Measurements from ENCODE around the gene MIF4GD. TPM values are rescaled to one million over a fixed set of nuclear protein-coding genes. Genes with fewer than 3 reads are reported as not detected.

MIF4GD gene
- total and polyA plus RNA-seq, 10 of the 15 experiments (the other 5 are each of a cell fraction or from before 2014, with no cell fraction given): 22.8 to 96.2 (median 60.1) TPM

DNA sequence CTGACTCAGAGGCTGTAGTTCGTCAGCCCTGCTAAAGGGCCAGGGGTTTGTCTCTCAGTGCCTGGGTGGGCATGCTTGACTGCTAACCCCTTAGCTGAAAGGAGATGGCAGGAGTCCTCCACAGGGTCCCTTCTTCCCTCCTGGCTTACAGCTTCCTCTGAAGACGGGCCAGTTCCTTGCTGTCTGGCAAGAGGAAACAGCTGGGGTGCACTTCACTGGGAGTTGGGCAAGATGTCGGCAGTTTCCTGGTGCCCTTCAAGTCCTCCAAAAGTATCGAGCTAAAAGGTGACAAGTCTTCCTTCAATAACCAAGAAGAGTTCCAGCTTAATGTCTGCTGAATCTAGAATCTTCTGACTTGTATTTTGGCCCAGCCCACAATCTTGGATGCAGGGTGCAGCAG, 42.2 kb downstream of the MIF4GD start:
- ChIA-PET SMC1A (ENCODE audit: uncharacterized antibody, unreplicated experiment) (interaction anchor here (1.0 kb wide), 1 partner anchor 151 kb away, joined by 3 read pairs; no protein-coding TSS in a partner anchor), CTCF (interaction anchor here (0.8 to 1.4 kb wide), 4 partner anchors 13 to 267 kb away, joined by 3 to 5 read pairs (median 3); no protein-coding TSS in a partner anchor), POLR2A (interaction anchor here (0.6 to 1.4 kb wide), 3 partner anchors 16 to 62 kb away, joined by 3 to 5 read pairs (median 3); partner anchors contain the start of genes GGA3 and MRPS7), RAD21 (ENCODE audit: unreplicated experiment) (interaction anchor here (0.5 kb wide), 1 partner anchor 56 kb away, joined by 3 read pairs; no protein-coding TSS in a partner anchor)
- FAIRE-seq (no peak), DNase-seq (ENCODE audit: low read depth, low spot score) (no peak), ATAC-seq (no peak)
- Histone ChIP-seq H3K4me2 (ENCODE audit: control insufficient read depth, insufficient read depth) (no peak overlapping the region), H2AFZ (ENCODE audit: control insufficient read depth, low read depth, low read length) (no peak overlapping the region), H3K36me3 (ENCODE audit: control insufficient read depth in 2 of 2, insufficient read depth in 2 of 2, low read length in 1 of 2) (peaks cover 37 to 40% of the 10 kb centered on the region in 2 experiments), H3K27me3 (replicated peaks in 1 of 2; ENCODE audit: control insufficient read depth in 2 of 2, insufficient read depth in 2 of 2, low read length in 1 of 2) (no peaks in the 10 kb centered on the region), H3K9ac (ENCODE audit: control insufficient read depth, insufficient read depth, low read length) (no peak overlapping the region), H3K4me1 (ENCODE audit: control insufficient read depth, insufficient read depth, low read length) (no peaks in the 10 kb centered on the region), H3K9me3 (replicated peaks; ENCODE audit: control insufficient read depth, insufficient read depth, low read length) (no peaks in the 10 kb centered on the region), H3K79me2 (ENCODE audit: control insufficient read depth, insufficient read depth, low read length) (no peaks in the 10 kb centered on the region), H3K4me3 (no peak overlapping the region), H4K20me1 (ENCODE audit: control insufficient read depth, insufficient read depth) (no peaks in the 10 kb centered on the region), H3K27ac (ENCODE audit: control insufficient read depth, insufficient read depth) (no peak overlapping the region)
- intact Hi-C loops (cut with micrococcal nuclease; ENCODE audit: unreplicated experiment) (no loop called here), in situ Hi-C loops (cut with MboI) (no loop called here)
- no peak for TF ChIP-seq SIN3A (IDR thresholded peaks at IDR 0.05; ENCODE audit: low read depth, low read length)
- no peak for TF ChIP-seq IKZF2 (IDR thresholded peaks at IDR 0.05)
- no peak for TF ChIP-seq NBN (IDR thresholded peaks at IDR 0.05)
- no TSS peak for BruUV-seq (replicated peaks)
- WGBS (ENCODE audit: insufficient coverage, insufficient replicate concordance, low lambda C conversion rate, missing lambda C conversion rate): 97% methylated on average over 4 of the region's 4 CpGs

DNA sequence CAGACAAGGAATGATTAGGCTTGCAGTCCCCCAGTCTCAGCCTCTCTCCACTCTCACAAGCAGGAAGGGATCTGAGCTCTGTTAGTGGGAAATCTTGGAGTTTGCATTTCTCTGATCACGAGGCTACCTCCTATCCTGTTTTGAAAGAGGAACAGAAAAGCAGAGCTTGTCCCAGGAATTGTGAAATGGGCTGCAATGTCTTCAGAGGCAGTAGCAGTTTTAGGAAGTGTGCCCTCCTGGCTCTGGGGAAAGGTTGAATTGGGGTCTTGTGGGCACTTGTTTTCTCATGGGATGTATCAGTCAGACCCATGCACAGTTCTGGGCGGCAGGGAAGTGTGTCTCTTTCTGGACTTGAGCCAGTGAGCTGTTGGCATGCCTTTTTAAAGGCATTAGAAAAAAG, 42.7 kb downstream of the MIF4GD start:
- ChIA-PET RAD21 (ENCODE audit: unreplicated experiment) (interaction anchor here (0.5 kb wide), 1 partner anchor 56 kb away, joined by 3 read pairs; no protein-coding TSS in a partner anchor), POLR2A (interaction anchor here (1.0 to 1.4 kb wide), 2 partner anchors 15 to 33 kb away, joined by 3 to 5 read pairs; partner anchors contain the start of genes GGA3 and MRPS7), SMC1A (ENCODE audit: uncharacterized antibody, unreplicated experiment) (no interaction called here), CTCF (interaction anchor here (0.8 to 1.3 kb wide), 3 partner anchors 14 to 238 kb away, joined by 3 to 5 read pairs (median 3); no protein-coding TSS in a partner anchor)
- TSS peak; percentile 31 for BruUV-seq (replicated peaks)
- Histone ChIP-seq H3K4me2 (ENCODE audit: control insufficient read depth, insufficient read depth) (no peak overlapping the region), H3K27ac (ENCODE audit: control insufficient read depth, insufficient read depth) (no peak overlapping the region), H3K79me2 (ENCODE audit: control insufficient read depth, insufficient read depth, low read length) (no peaks in the 10 kb centered on the region), H3K9ac (ENCODE audit: control insufficient read depth, insufficient read depth, low read length) (no peak overlapping the region), H2AFZ (ENCODE audit: control insufficient read depth, low read depth, low read length) (no peak overlapping the region), H3K36me3 (ENCODE audit: control insufficient read depth in 2 of 2, insufficient read depth in 2 of 2, low read length in 1 of 2) (peaks cover 39 to 40% of the 10 kb centered on the region in 2 experiments), H3K4me1 (ENCODE audit: control insufficient read depth, insufficient read depth, low read length) (no peaks in the 10 kb centered on the region), H3K4me3 (no peak overlapping the region), H3K27me3 (replicated peaks in 1 of 2; ENCODE audit: control insufficient read depth in 2 of 2, insufficient read depth in 2 of 2, low read length in 1 of 2) (no peaks in the 10 kb centered on the region), H3K9me3 (replicated peaks; ENCODE audit: control insufficient read depth, insufficient read depth, low read length) (no peaks in the 10 kb centered on the region), H4K20me1 (ENCODE audit: control insufficient read depth, insufficient read depth) (no peaks in the 10 kb centered on the region)
- FAIRE-seq (no peak), ATAC-seq (no peak), DNase-seq (ENCODE audit: low read depth, low spot score) (no peak)
- in situ Hi-C loops (cut with MboI) (no loop called here), intact Hi-C loops (cut with micrococcal nuclease; ENCODE audit: unreplicated experiment) (no loop called here)
- TF ChIP-seq DPF2 (IDR thresholded peaks at IDR 0.05): no peak
- WGBS (ENCODE audit: insufficient coverage, insufficient replicate concordance, low lambda C conversion rate, missing lambda C conversion rate): 48% methylated on average over 2 of the region's 2 CpGs
